ENCODE data around the gene RNF26. TPM values are rescaled to one million over a fixed set of nuclear protein-coding genes. Genes with fewer than 3 reads are reported as not detected.
A peak's percentile ranks its signal among the peaks of the same experiment; 100 is the strongest.

The RNF26 gene
- total and polyA plus RNA-seq, 8 donors = 22.0 to 37.0 (median 28.4) TPM

- intact Hi-C loops (cut with DNase I) = no loop called here
- Histone ChIP-seq H3K27ac (no peak overlapping the region), H3K4me1 (peaks cover 18 to 30% of the 10 kb centered on the region in 2 donors), H3K27me3 (no peaks in the 10 kb centered on the region), H3K36me3 (no peaks in the 10 kb centered on the region), H3K4me3 (no peak overlapping the region), H3K9me3 (no peaks in the 10 kb centered on the region)
- no peak for TF ChIP-seq CTCF (IDR thresholded peaks at IDR 0.05)
- no peak for DNase-seq
- ATAC-seq = no peak
These were observed 37.5 kb downstream of the RNF26 start for GRCh38 chr11:119371778-119372182.

GRCh38 chr11:119372260-119373058, 38.1 kb downstream of the RNF26 start:
- ATAC-seq (no peak), DNase-seq (no peak)
- no peak overlapping the region for H3K4me3 ChIP-seq
- intact Hi-C loops (cut with DNase I) = no loop called here
- no peaks in the 10 kb centered on the region for H3K9me3 ChIP-seq
- TF ChIP-seq CTCF (IDR thresholded peaks at IDR 0.05) = no peak
- no peaks in the 10 kb centered on the region for H3K27me3 ChIP-seq
- peaks cover 18 to 30% of the 10 kb centered on the region in 2 donors for H3K4me1 ChIP-seq
- no peak overlapping the region for H3K27ac ChIP-seq
- H3K36me3 ChIP-seq = no peaks in the 10 kb centered on the region

- no peak for DNase-seq
- intact Hi-C loops (cut with DNase I) = no loop called here
These were observed 39.0 kb downstream of the RNF26 start for GRCh38 chr11:119373059-119373920.

GRCh38 chr11:119373921-119374631, 39.7 kb downstream of the RNF26 start:
- ATAC-seq = peak; percentile 75
- Histone ChIP-seq H3K27me3 (no peaks in the 10 kb centered on the region), H3K36me3 (no peaks in the 10 kb centered on the region), H3K4me3 (no peak overlapping the region), H3K4me1 (peaks cover 11 to 19% of the 10 kb centered on the region in 2 donors), H3K27ac (no peak overlapping the region), H3K9me3 (no peaks in the 10 kb centered on the region)
- intact Hi-C loops (cut with DNase I) = no loop called here
- DNase-seq = peak in 2 of 4 donors; percentile 63 to 74
- TF ChIP-seq CTCF (IDR thresholded peaks at IDR 0.05) = peak; percentile 82 to 89

More at GRCh38 chr11:119373059-119373920, 39.0 kb downstream of the RNF26 start:
- Histone ChIP-seq H3K9me3 (no peaks in the 10 kb centered on the region), H3K4me1 (peaks cover 18 to 26% of the 10 kb centered on the region in 2 donors), H3K27me3 (no peaks in the 10 kb centered on the region), H3K27ac (no peak overlapping the region), H3K4me3 (no peak overlapping the region), H3K36me3 (no peaks in the 10 kb centered on the region)
- TF ChIP-seq CTCF (IDR thresholded peaks at IDR 0.05) = no peak
- no peak for ATAC-seq
